Sigmoid colon (tissue), 4 donors: ENCODE results near the gene SMIM23.

ENCODE experiments used
- POLR2AphosphoS5 ChIP-seq, 4 donors: sonication (generic); formaldehyde crosslinking; IDR thresholded peaks; one replicate each; pipeline ENCODE4 v1.6.1; 2017; ENCODE audit warnings: antibody characterized with exemption in 4 of 4
- TF ChIP-seq, protein P1 (sequence below), 4 experiments: fragments of 450-650 bp in 3 of 4; fragments of 200-600 bp in 1 of 4; IDR thresholded peaks; one replicate each; pipeline ENCODE4 v1.5.1; 2016 to 2019; ENCODE audit warnings: antibody characterized with exemption in 4 of 4, mild to moderate bottlenecking in 3 of 4, moderate library complexity in 2 of 4

DNA sequence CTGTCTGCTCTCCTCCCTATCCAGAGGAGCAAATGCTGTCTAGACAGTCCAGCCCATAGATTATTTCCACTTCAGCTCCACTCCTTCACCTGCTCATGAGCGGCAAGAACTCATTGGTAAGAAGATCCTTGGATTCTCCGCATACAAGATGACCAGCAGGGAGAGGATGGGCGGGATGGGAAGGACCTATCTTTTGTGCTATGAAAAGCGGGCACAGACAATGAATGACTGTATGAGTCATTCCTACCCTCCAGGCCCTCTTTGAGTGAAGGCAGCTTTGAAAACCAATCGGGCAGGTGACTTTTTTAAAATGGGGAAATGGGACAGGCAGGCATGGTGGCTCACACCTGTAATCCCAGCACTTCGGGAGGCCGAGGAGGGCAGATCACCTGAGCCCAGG, 49.4 kb downstream of the SMIM23 start:
- TF ChIP-seq, protein P1, sequence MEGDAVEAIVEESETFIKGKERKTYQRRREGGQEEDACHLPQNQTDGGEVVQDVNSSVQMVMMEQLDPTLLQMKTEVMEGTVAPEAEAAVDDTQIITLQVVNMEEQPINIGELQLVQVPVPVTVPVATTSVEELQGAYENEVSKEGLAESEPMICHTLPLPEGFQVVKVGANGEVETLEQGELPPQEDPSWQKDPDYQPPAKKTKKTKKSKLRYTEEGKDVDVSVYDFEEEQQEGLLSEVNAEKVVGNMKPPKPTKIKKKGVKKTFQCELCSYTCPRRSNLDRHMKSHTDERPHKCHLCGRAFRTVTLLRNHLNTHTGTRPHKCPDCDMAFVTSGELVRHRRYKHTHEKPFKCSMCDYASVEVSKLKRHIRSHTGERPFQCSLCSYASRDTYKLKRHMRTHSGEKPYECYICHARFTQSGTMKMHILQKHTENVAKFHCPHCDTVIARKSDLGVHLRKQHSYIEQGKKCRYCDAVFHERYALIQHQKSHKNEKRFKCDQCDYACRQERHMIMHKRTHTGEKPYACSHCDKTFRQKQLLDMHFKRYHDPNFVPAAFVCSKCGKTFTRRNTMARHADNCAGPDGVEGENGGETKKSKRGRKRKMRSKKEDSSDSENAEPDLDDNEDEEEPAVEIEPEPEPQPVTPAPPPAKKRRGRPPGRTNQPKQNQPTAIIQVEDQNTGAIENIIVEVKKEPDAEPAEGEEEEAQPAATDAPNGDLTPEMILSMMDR (IDR thresholded peaks at IDR 0.05) = no peak
- no peak for TF ChIP-seq POLR2AphosphoS5 (IDR thresholded peaks at IDR 0.05)
